NB4 (cell line): ENCODE measurements around the gene ANKH.

Experiments used
- DNase-seq: peaks from one replicate; pipeline ENCODE4 v3.0.0; 2010; ENCODE audit warnings: low read depth
- H3K4me3 ChIP-seq: one replicate; pipeline ENCODE4 v1.5.1; 2011; ENCODE audit warnings: mild to moderate bottlenecking, low read depth, low read length, moderate library complexity
- MYC ChIP-seq: IDR thresholded peaks from 2 replicates; pipeline ENCODE4 v1.6.1; 2011; ENCODE audit warnings: low read depth, low read length
- POLR2A ChIP-seq: IDR thresholded peaks from 2 replicates; pipeline ENCODE4 v1.6.1; 2011; ENCODE audit warnings: mild to moderate bottlenecking; ENCODE audit not compliant: insufficient read length; ENCODE audit errors: extremely low read depth
- TF ChIP-seq, protein P1 (sequence below): IDR thresholded peaks from 2 replicates; pipeline ENCODE4 v1.6.1; 2011; ENCODE audit warnings: low read depth, low read length
- TF ChIP-seq, protein P2 (sequence below): IDR thresholded peaks from one replicate; pipeline ENCODE4 v1.5.1; 2012; ENCODE audit warnings: low read depth, low read length

ANKH gene

GRCh38 chr5:14793851-14794250 is 77.7 kb downstream of the ANKH start:
- TF ChIP-seq, protein P1, sequence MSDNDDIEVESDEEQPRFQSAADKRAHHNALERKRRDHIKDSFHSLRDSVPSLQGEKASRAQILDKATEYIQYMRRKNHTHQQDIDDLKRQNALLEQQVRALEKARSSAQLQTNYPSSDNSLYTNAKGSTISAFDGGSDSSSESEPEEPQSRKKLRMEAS, result no peak
- TF ChIP-seq POLR2A (no peak), MYC (no peak)
- TF ChIP-seq, protein P2, sequence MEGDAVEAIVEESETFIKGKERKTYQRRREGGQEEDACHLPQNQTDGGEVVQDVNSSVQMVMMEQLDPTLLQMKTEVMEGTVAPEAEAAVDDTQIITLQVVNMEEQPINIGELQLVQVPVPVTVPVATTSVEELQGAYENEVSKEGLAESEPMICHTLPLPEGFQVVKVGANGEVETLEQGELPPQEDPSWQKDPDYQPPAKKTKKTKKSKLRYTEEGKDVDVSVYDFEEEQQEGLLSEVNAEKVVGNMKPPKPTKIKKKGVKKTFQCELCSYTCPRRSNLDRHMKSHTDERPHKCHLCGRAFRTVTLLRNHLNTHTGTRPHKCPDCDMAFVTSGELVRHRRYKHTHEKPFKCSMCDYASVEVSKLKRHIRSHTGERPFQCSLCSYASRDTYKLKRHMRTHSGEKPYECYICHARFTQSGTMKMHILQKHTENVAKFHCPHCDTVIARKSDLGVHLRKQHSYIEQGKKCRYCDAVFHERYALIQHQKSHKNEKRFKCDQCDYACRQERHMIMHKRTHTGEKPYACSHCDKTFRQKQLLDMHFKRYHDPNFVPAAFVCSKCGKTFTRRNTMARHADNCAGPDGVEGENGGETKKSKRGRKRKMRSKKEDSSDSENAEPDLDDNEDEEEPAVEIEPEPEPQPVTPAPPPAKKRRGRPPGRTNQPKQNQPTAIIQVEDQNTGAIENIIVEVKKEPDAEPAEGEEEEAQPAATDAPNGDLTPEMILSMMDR, result no peak
- no peak for DNase-seq
- H3K4me3 ChIP-seq, result no peak overlapping the region

GRCh38 chr5:14790911-14791310 is 80.7 kb downstream of the ANKH start:
- no peak for TF ChIP-seq MYC
- no peak for TF ChIP-seq POLR2A
- TF ChIP-seq, protein P2, result no peak
- TF ChIP-seq, protein P1, result no peak
- DNase-seq, result no peak
- no peak overlapping the region for H3K4me3 ChIP-seq

DNA sequence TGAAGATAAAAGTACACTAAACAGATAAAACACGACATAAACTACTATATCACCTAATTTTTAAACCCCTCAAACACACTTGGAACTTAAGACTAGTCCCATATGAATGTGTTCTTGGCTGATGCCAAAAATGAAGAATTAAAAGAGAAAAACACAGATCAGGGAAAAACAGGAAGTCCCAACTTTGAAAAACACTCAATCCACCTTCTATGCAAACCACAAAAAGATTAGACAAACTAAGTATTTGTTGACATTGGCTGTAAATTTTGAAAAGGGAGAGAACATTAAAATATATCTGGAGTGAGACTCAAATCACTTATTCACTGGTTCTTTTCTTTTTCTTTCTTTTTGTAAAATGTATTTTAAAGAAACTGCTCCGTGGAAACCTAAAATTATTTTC is 81.4 kb downstream of the ANKH start:
- no peak overlapping the region for H3K4me3 ChIP-seq
- DNase-seq, result no peak
- TF ChIP-seq, protein P2, result no peak
- TF ChIP-seq, protein P1, result no peak
- TF ChIP-seq POLR2A (no peak), MYC (no peak)

GRCh38 chr5:14787801-14788579 is 83.6 kb downstream of the ANKH start:
- TF ChIP-seq POLR2A, result no peak
- TF ChIP-seq, protein P1, result no peak
- TF ChIP-seq MYC, result no peak
- TF ChIP-seq, protein P2, result no peak
- no peak overlapping the region for H3K4me3 ChIP-seq
- peak; percentile 21 for DNase-seq

- TF ChIP-seq MYC (no peak), POLR2A (no peak)
- TF ChIP-seq, protein P1, result no peak
- H3K4me3 ChIP-seq, result no peak overlapping the region
- DNase-seq, result no peak
Measured at GRCh38 chr5:14783691-14784090, 87.9 kb downstream of the ANKH start.

- TF ChIP-seq MYC (no peak), POLR2A (no peak)
- TF ChIP-seq, protein P2, result no peak
- TF ChIP-seq, protein P1, result no peak
- H3K4me3 ChIP-seq, result no peak overlapping the region
- no peak for DNase-seq
Measured at GRCh38 chr5:14782591-14782990, 89.0 kb downstream of the ANKH start.
